Measurements from ENCODE around the gene SPACA6.

The SPACA6 gene

DNA sequence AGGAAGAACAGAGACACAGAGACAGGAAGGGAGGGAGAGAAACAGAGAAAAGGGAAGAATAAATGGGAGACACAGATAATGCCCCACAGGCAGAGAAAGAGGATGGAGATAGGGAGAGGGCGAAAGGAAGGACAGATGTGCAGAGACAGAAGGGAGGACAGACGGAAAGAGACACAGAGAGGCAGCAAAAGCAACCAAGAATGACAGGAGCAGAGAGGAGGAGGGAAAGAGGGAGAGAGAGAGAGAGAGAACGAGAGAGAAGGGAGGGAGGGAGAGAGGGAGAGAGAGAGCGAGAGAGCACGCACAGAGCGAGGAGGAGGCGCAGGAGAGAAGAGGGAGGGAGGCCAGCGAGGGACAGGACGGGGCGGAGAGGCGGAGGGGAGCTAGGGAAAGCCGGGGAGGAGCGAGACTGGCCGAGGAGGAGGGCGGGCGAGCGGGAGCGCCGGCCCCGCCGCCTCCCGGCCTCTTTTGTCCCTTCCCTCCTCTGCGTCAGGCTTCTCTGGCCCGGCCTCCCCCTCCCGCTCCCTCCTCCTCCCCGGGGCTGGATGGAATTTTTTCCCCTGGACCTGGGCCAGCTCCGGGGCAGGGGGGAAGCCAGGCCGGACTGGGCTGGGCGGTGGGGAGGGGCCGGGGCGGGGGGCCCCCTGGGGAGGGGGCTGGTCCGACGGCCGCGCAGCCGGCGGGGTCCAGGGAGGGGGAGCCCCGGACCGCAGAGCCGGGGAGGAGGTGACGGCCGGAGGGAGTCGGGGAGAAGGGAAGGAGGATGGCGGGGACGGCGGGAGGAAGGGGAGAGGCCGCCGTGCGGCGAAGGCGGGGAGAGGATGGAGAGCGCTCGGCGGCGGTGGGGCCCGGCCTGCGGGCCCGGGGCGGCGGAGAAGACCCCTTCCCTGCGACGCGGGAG lies 4.2 kb upstream of the SPACA6 start:
- peak; percentile 95 for DNase-seq (ENCODE audit: low spot score)

DNA sequence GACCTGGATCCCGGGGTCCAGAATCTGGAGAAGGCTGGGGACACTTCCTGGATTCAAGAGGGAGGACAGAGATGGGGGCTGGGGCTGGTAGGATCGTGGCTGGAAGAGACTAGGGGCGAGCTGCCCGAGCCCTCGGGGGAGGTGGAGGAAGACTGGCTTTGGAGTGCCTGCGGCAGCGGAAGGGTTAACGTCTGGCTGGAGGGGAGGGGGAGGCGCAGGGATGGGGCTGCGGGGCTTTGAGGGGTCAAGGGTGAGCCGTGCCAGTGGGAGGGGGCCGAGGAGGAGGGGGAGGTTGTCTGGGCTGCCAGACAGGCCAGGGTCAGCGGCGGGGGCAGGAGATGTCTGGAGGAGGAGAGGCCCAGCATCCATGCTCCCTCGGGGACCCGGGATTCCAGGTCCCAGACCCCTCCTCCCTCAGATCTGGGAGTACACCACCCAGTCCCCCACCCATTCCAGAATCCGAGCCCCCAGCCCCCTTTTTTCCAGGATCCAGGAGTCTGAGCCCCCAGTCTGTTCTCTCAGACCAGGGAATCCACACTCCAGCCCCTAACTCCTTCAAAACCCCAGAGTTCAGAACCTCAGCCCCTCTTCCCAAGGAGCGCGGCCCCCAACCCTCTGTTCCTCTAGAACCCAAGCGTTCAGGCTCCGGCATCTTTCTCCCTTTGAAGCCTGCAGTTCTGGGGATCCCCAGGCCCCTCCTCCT lies 3.2 kb upstream of the SPACA6 start:
- DNase-seq (ENCODE audit: low spot score) = peak; percentile 42

- DNase-seq (ENCODE audit: low spot score) = peak; percentile 63
Measured at GRCh38 chr19:51690454-51691073, 2.6 kb upstream of the SPACA6 start.

GRCh38 chr19:51691074-51691583 lies 2.0 kb upstream of the SPACA6 start:
- DNase-seq (ENCODE audit: low spot score) = peak; percentile 49

DNA sequence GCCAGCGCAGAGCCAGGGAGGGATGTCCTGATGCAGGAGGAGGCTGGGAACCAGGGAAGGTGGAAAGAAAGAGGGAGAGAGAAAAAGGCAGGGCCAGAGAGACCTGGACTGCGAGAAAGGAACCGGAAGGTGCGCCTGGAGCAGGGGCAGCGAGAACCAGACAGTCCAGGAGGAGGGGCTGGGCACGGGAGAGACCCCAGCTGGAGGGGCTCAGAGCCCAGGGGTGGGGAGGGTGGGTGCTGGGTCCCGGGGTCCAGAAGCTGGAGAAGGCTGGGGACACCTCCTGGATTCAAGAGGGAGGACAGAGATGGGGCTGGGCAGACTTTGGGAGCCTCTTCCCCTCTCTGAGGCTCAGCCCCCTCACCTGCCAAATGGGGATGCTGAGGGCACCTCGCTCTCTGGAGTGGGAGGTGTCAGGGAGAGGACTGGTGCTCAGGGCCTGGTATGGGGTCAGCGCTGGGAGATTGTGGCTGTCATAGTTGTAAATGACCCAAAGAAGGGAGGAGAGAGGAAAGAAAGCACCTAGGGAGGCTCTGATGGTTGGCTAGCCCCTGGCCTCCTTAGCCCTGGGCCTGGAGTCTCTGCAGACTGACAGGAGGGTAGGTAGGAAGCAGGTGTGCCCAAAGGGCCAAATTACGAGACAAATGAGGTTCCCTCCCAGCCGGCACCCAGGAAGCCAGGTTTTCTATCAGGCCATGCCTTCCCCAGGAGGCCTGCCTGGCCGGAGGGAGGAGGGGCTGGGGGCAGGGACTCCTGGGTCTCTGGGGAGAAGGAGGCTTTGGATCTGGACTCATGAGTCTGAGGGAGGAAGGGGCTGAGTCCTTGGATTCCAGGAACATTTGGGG lies 1.3 kb upstream of the SPACA6 start:
- DNase-seq (ENCODE audit: low spot score) = peak; percentile 34

- no peak for DNase-seq (ENCODE audit: low spot score)
Measured at GRCh38 chr19:51692468-51692867, 662 bp upstream of the SPACA6 start.

- no peak for DNase-seq (ENCODE audit: low spot score)
Measured at GRCh38 chr19:51693819-51694218, 689 bp downstream of the SPACA6 start.

GRCh38 chr19:51694318-51695085 lies 1.4 kb downstream of the SPACA6 start:
- DNase-seq (ENCODE audit: low spot score) = no peak

DNA sequence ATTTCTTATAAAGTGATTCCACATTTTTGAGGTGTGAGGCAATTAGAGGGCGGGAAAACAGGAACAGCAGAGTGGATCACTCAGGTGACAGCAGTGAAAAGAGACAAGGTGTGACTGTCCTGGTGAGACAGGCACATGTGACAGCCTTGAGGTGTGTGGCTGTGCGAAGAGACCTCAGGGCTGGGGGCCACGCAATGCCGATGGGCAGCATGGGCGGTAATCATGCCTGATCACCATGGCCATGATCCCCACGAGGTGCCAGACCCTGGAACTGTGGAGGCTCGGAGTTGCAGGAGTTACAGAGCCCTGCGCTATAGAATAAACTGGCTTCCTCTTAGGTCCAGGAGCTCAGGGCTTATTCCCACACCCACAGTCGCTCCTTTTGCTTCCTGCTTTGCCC lies 2.0 kb downstream of the SPACA6 start:
- DNase-seq (ENCODE audit: low spot score) = no peak

GRCh38 chr19:51695702-51696315 lies 2.7 kb downstream of the SPACA6 start:
- DNase-seq (ENCODE audit: low spot score) = no peak

DNA sequence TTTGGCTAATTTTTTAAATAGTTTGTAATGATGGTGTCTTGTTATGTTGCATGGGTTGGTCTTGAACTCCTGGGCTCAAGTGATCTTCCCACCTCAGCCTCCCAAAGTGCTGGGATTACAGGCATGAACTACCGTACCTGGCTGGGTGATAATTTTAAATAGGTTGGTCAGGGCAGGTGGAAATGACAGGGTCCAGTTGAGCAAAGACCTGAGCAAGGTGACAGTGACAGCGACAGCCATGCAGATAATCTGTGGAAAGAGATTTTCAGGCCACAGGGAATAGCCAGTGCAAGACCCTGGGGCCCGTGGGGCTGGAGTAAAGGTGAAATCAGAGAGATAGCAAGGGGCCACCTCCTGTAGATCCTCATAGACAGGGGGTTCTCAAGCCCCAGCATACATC lies 3.5 kb downstream of the SPACA6 start:
- DNase-seq (ENCODE audit: low spot score) = no peak

DNA sequence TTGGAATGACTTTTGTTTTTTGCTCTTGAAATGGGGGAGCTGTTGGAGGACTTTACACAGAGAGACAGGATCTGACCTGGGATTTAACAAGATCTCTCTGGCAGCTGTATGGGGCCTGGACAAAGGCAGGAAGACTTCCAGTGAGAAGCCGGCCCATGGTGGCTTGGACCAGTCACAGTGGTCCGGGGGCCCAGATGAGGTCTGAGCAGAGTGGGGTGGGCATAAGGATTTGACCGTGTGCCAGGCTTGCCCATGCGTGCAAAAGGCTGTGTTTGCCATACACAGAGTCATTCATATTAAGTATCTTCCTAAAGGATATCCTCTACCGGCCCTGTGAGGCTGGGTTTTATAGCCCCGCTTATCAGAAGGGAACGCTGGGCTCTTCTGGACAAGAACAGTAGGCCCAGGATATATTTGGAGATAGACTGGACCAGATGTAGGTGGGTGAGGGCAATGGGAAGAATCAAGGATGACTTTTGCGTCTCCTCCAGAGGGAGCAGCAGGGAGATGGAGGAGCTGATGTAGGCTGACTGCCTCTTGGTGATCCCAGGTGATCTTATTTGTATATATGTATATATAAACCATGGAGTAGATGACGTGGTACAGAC lies 4.1 kb downstream of the SPACA6 start:
- no peak for DNase-seq (ENCODE audit: low spot score)

DNA sequence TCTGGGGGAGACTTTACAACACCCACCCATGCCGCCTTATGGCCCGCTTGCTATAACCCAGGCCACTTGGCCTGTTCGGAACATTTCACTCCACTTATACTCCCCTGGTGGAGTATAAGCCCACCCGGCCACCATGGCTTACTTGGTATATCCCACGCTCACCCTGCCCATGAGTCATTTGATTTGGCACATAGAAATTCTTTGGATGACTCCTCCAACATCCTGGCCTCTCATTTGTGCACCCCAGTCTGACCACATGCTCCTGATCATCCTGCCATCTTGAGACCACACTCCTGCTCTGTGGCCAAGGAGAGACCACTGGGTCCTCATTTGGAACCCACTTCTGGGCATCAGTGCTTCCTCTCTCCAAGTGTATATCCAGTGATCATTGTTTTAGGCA lies 5.2 kb downstream of the SPACA6 start:
- DNase-seq (ENCODE audit: low spot score) = no peak

DNA sequence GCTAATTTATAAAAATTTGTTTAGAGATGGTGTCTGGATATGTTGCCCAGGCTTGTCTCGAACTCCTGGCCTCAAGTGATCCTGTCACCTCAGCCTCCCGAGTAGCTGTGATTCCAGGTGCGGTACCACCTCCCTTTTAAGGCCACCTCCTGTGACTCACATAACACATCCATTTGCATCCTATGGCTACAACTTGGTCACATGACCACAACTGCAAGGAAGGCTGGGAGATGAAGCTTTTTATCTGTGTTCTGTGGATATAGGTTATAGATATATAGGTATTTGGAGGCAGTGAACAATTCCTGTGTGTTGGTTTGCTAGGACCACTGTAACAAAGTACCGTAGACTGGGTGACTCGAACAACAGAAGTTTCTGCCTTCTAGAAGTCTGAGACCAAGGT lies 6.0 kb downstream of the SPACA6 start:
- DNase-seq (ENCODE audit: low spot score) = no peak

DNA sequence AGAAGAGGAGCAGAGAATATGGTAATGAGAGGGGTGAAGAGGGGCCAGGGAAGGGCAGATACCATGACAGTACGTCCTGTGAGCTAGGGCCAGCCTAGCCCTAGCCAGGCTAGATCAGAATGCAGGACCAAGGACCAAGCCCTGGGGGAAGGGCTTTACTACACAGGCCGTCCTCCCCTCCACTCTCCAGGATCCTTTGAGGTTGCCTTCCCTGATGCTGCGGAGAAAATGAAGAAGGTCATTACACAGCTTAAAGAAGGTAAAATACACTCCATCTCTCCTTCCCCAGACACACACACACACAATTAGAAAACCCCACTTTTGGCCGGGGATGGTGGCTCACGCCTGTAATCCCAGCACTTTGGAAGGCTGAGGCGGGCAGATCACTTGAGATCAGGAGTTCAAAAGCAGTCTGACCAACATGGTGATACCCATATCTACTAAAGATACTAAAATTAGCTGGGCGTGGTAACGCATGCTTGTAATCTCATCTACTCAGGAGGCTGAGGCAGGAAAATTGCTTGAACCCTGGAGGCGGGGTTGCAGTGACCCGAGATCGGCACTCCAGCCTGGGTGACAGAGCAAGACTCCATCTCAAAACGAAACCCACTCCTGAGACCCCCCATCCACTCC lies 8.5 kb downstream of the SPACA6 start:
- no peak for DNase-seq (ENCODE audit: low spot score)

DNA sequence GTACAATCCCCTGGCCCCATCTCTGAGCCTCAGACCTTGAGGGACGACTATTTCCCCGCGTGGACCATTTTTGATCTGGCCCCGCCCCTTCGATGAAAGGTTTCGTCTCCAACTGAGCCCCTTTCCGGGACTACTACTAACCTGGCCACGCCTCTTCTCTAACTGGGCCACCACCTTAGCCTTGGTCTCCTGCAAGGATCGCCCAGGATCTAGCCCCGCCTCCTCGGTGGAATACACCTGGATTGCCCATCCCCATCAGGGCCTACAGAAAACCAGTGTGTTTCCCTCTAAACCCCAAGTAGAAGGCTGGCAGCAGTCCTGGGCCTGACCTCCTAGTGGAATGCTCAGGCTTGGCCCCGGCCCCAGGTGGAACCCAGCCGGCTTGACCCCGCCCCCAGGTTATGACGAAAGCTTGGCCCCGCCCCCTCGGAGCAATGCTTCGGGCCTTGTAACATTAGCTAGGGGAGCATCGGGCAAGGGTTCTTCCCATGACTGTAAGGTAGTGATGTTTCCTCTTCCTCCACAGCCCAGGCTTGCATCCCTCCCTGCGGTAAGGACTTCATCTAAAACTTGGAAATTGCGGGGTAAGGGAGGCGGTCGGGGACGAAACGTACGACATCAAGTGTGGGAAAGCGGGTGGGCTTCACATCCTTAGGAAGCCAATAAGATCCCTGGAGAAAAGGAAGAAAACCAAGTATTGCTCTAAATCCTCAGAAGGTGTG lies 9.1 kb downstream of the SPACA6 start:
- peak; percentile 62 for DNase-seq (ENCODE audit: low spot score)

GRCh38 chr19:51702825-51703574 lies 9.9 kb downstream of the SPACA6 start:
- DNase-seq (ENCODE audit: low spot score) = peak; percentile 39

Data from cerebellar cortex (tissue), 1 donor.